Measurements from ENCODE around the gene ACSL5. TPM values are rescaled to one million over a fixed set of nuclear protein-coding genes. Genes with fewer than 3 reads are reported as not detected.

Gene ACSL5
- total RNA-seq, 1 experiment from 2014 or later = not detected

GRCh38 chr10:112454910-112455779, 81.2 kb downstream of the ACSL5 start:
- Mint-ChIP-seq H3K27ac (no peak overlapping the region), H3K9me3 (peaks cover 8 to 13% of the 10 kb centered on the region in 2 experiments; a peak in 4 of 5 replicates), H3K27me3 (ENCODE audit: low read depth) (no peaks in the 10 kb centered on the region), H3K4me3 (no peak overlapping the region), H3K36me3 (ENCODE audit: insufficient read depth in 1 of 3, low read depth in 3 of 3) (peaks cover 2 to 18% (median 7%) of the 10 kb centered on the region in 3 experiments), H3K4me1 (no peaks in the 10 kb centered on the region)
- no peak overlapping the region for H2BK5ac ChIP-seq (ENCODE audit: insufficient read length, low read length)
- H2BK20ac ChIP-seq (ENCODE audit: low read depth, low read length, poor library complexity, severe bottlenecking) = no peak overlapping the region
- WGBS (ENCODE audit: extremely low coverage, insufficient read length, low lambda C conversion rate) = no CpG with 5 or more reads among the region's 3 CpGs
- no peaks in the 10 kb centered on the region for H3K9me3 ChIP-seq (ENCODE audit: control insufficient read depth, low read depth, low read length)
- H3K23ac ChIP-seq (ENCODE audit: insufficient read length, low read depth, low read length) = no peak overlapping the region
- H3K79me2 ChIP-seq (ENCODE audit: insufficient read depth, low read length) = no peaks in the 10 kb centered on the region
- H3K4me2 ChIP-seq (ENCODE audit: insufficient read depth, insufficient read length, low read length) = no peak overlapping the region
- no peak overlapping the region for H3K4ac ChIP-seq (ENCODE audit: low read depth, low read length)
- no peak overlapping the region for H3K9ac ChIP-seq (ENCODE audit: extremely low read depth, insufficient read length, low read length)
- no peak overlapping the region for H2AK5ac ChIP-seq (ENCODE audit: insufficient read length, low read length)
- H2AFZ ChIP-seq (ENCODE audit: low read length) = no peak overlapping the region
- no peaks in the 10 kb centered on the region for H3K23me2 ChIP-seq (ENCODE audit: insufficient read length, low read depth, low read length, poor library complexity, severe bottlenecking)
- no peaks in the 10 kb centered on the region; the same call in 1 of the 2 replicates for H3K4me1 ChIP-seq (ENCODE audit: insufficient read depth, low read length)
- no peak overlapping the region for H3T11ph ChIP-seq (ENCODE audit: low read length)
- no peak overlapping the region for H2BK12ac ChIP-seq (ENCODE audit: insufficient read length, low read depth, low read length)
- no peak overlapping the region for H3K14ac ChIP-seq (ENCODE audit: insufficient read depth, low read length)
- H3K27ac ChIP-seq (ENCODE audit: insufficient read length, low read depth, low read length) = no peak overlapping the region
- H4K8ac ChIP-seq (replicated peaks; ENCODE audit: insufficient read length, low read depth, low read length) = no peak overlapping the region
- no peak overlapping the region for H3K18ac ChIP-seq (ENCODE audit: insufficient read length, low read depth, low read length)
- no peak overlapping the region for H2BK120ac ChIP-seq (ENCODE audit: low read depth, low read length, poor library complexity, severe bottlenecking)
- H4K91ac ChIP-seq (ENCODE audit: insufficient read length, low read depth, low read length) = no peak overlapping the region
- H3K27me3 ChIP-seq (ENCODE audit: insufficient read depth, low read length) = no peaks in the 10 kb centered on the region
- no peak overlapping the region for H3K56ac ChIP-seq (ENCODE audit: insufficient read length, low read depth, low read length)
- TF ChIP-seq CTCF (conservative IDR thresholded peaks at IDR 0.05) = no peak
- H4K20me1 ChIP-seq (ENCODE audit: control insufficient read depth, insufficient read depth, insufficient read length) = no peaks in the 10 kb centered on the region
- no peak overlapping the region for H4K5ac ChIP-seq (ENCODE audit: insufficient read length, low read depth, low read length)
- H3K79me1 ChIP-seq (ENCODE audit: insufficient read depth, low read depth, low read length, poor library complexity, severe bottlenecking) = no peaks in the 10 kb centered on the region
- no peak for DNase-seq
- H2BK15ac ChIP-seq (ENCODE audit: low read depth, low read length) = no peak overlapping the region

Measured in H9 (cell line).